K562 (cell line): ENCODE data around the gene DPP9. TPM values are rescaled to one million over a fixed set of nuclear protein-coding genes. Genes with fewer than 3 reads are reported as not detected.

Experiments used
- BRCA1 ChIP-seq, 2 experiments: fragments of 450-650 bp in 1 of 2; sonication (generic) in 1 of 2; formaldehyde crosslinking in 1 of 2; IDR thresholded peaks; 2 replicates each; pipeline versions ENCODE4 v1.5.0 to v1.6.1; 2017 to 2020; ENCODE audit warnings: mild to moderate bottlenecking in 1 of 2, missing genetic modification reagents in 1 of 2
- JUND ChIP-seq, 2 experiments: IDR thresholded peaks; 2 replicates in 1 of 2; 3 replicates in 1 of 2; pipeline ENCODE4 v1.6.1; 2011; ENCODE audit warnings: borderline replicate concordance in 2 of 2, low read depth in 2 of 2, low read length in 2 of 2, improper control_type of control experiment in 1 of 2, missing biosample characterization in 1 of 2, missing genetic modification characterization in 1 of 2, missing genetic modification reagents in 1 of 2
- KAT2B ChIP-seq: IDR thresholded peaks from one replicate; pipeline ENCODE4 v1.6.1; 2012; ENCODE audit warnings: low read depth, mild to moderate bottlenecking, control low read depth, inconsistent platforms, low read length, moderate library complexity
- KLF13 ChIP-seq: fragments of 450-650 bp; IDR thresholded peaks from 2 replicates; pipeline ENCODE4 v1.6.1; 2016; ENCODE audit warnings: missing genetic modification characterization, low read depth, mild to moderate bottlenecking, missing compliant biosample characterization, moderate library complexity, borderline replicate concordance
- RBFOX2 ChIP-seq: fragments of 200-400 bp; formaldehyde crosslinking; IDR thresholded peaks from 2 replicates; pipeline ENCODE4 v1.6.1; 2017; ENCODE audit warnings: low read depth, mild to moderate bottlenecking, low read length, moderate library complexity
- TAF9B ChIP-seq: fragments of 450-650 bp; IDR thresholded peaks from 2 replicates; pipeline ENCODE4 v1.6.1; 2018; ENCODE audit warnings: mild to moderate bottlenecking; ENCODE audit not compliant: partially characterized antibody
- polyA plus RNA-seq, 8 experiments: library from polyadenylated mRNA; depleted of rRNA in 4 of 8; stranded (reverse) in 5 of 8; unstranded in 3 of 8; fragments of >200 nt; fragmentation: Nextera tagmentation in 2 of 8; fragmentation: Illumina TruSeq in 1 of 8; extraction: Ambion mirVana in 2 of 8; extraction: Trizol in 1 of 8; gene quantifications; 2 replicates each; pipeline versions ENCODE4 v1.2.1 to v1.2.3, GENCODE V29; 2011 to 2014; ENCODE audit warnings: inconsistent platforms in 1 of 8, missing spikeins in 1 of 8
- total RNA-seq, 7 experiments: library from RNA; depleted of rRNA in 6 of 7; stranded (reverse); fragments of >200 nt in 6 of 7; fragmentation: Illumina TruSeq in 2 of 7; extraction: Trizol in 2 of 7; gene quantifications; 2 replicates each; pipeline versions ENCODE4 v1.2.1 to v1.2.3, GENCODE V29; 2011 to 2021; ENCODE audit warnings: low replicate concordance in 1 of 7
- TF ChIP-seq, protein P1 (sequence below): fragments of 200-600 bp; sonication (generic); IDR thresholded peaks from one replicate; pipeline ENCODE4 v1.6.1; 2012; ENCODE audit warnings: mild to moderate bottlenecking, low read depth, low read length, inconsistent platforms
- TF ChIP-seq, protein P2 (sequence below), 2 experiments: fragments of 450-650 bp in 1 of 2; sonication (generic) in 1 of 2; formaldehyde crosslinking in 1 of 2; IDR thresholded peaks in 1 of 2; conservative IDR thresholded peaks in 1 of 2; 2 replicates each; pipeline versions ENCODE4 v1.6.1 to v1.8.1; 2016 to 2023; ENCODE audit warnings: mild to moderate bottlenecking in 2 of 2, moderate library complexity in 2 of 2, inconsistent platforms in 1 of 2, missing genetic modification reagents in 1 of 2
- TF ChIP-seq, protein P3 (sequence below): fragments of 450-650 bp; formaldehyde crosslinking; conservative IDR thresholded peaks from 2 replicates; pipeline ENCODE4 v1.4.0; 2022; ENCODE audit warnings: mild to moderate bottlenecking, missing genetic modification characterization

The DPP9 gene
- total and polyA plus RNA-seq, 9 of the 15 experiments (the other 6 are each of a cell fraction or from before 2014, with no cell fraction given): 0.90 to 66.7 (median 24.5) TPM

DNA sequence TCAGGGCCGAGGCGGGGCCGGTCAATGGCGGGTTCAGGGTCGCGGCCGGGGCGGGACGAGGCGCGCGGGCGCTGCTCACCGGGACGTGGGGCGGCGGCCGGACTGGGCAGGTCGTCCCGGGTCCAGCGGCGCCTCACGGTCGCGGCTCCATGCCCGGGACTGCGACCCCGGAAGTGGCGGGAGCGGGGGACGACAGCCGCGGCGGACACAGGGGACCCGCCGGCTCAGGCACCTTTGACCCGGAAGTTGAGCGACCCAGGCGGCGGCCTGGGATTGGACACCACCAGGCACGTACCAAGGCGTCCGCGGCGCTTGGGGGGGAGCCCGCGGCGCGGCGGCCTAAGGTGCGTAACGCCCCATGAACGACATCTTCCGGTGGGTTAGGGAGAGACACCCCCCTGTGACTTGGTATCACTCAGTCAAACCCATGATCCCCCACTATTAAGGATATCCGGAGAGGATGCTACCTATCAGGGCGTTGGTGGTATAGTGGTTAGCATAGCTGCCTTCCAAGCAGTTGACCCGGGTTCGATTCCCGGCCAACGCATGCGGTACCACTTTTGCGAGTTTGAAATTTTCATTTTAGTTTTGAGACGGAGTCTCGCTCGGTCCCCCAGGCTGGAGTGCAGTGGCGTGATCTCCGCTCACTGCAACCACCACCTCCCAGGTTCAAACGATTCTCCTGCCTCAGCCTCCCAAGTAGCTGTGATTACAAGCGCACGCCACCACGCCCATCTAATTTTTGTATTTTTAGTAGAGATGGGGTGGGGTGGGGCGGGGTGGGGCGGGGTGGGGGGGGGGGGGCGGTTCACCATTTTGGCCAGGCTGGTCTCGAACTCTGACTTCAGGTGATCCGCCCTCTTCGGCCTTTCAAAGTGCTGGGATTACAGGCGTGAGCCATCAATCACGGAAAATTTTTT, at the start of gene DPP9 (continued):
- TF ChIP-seq, protein P1, sequence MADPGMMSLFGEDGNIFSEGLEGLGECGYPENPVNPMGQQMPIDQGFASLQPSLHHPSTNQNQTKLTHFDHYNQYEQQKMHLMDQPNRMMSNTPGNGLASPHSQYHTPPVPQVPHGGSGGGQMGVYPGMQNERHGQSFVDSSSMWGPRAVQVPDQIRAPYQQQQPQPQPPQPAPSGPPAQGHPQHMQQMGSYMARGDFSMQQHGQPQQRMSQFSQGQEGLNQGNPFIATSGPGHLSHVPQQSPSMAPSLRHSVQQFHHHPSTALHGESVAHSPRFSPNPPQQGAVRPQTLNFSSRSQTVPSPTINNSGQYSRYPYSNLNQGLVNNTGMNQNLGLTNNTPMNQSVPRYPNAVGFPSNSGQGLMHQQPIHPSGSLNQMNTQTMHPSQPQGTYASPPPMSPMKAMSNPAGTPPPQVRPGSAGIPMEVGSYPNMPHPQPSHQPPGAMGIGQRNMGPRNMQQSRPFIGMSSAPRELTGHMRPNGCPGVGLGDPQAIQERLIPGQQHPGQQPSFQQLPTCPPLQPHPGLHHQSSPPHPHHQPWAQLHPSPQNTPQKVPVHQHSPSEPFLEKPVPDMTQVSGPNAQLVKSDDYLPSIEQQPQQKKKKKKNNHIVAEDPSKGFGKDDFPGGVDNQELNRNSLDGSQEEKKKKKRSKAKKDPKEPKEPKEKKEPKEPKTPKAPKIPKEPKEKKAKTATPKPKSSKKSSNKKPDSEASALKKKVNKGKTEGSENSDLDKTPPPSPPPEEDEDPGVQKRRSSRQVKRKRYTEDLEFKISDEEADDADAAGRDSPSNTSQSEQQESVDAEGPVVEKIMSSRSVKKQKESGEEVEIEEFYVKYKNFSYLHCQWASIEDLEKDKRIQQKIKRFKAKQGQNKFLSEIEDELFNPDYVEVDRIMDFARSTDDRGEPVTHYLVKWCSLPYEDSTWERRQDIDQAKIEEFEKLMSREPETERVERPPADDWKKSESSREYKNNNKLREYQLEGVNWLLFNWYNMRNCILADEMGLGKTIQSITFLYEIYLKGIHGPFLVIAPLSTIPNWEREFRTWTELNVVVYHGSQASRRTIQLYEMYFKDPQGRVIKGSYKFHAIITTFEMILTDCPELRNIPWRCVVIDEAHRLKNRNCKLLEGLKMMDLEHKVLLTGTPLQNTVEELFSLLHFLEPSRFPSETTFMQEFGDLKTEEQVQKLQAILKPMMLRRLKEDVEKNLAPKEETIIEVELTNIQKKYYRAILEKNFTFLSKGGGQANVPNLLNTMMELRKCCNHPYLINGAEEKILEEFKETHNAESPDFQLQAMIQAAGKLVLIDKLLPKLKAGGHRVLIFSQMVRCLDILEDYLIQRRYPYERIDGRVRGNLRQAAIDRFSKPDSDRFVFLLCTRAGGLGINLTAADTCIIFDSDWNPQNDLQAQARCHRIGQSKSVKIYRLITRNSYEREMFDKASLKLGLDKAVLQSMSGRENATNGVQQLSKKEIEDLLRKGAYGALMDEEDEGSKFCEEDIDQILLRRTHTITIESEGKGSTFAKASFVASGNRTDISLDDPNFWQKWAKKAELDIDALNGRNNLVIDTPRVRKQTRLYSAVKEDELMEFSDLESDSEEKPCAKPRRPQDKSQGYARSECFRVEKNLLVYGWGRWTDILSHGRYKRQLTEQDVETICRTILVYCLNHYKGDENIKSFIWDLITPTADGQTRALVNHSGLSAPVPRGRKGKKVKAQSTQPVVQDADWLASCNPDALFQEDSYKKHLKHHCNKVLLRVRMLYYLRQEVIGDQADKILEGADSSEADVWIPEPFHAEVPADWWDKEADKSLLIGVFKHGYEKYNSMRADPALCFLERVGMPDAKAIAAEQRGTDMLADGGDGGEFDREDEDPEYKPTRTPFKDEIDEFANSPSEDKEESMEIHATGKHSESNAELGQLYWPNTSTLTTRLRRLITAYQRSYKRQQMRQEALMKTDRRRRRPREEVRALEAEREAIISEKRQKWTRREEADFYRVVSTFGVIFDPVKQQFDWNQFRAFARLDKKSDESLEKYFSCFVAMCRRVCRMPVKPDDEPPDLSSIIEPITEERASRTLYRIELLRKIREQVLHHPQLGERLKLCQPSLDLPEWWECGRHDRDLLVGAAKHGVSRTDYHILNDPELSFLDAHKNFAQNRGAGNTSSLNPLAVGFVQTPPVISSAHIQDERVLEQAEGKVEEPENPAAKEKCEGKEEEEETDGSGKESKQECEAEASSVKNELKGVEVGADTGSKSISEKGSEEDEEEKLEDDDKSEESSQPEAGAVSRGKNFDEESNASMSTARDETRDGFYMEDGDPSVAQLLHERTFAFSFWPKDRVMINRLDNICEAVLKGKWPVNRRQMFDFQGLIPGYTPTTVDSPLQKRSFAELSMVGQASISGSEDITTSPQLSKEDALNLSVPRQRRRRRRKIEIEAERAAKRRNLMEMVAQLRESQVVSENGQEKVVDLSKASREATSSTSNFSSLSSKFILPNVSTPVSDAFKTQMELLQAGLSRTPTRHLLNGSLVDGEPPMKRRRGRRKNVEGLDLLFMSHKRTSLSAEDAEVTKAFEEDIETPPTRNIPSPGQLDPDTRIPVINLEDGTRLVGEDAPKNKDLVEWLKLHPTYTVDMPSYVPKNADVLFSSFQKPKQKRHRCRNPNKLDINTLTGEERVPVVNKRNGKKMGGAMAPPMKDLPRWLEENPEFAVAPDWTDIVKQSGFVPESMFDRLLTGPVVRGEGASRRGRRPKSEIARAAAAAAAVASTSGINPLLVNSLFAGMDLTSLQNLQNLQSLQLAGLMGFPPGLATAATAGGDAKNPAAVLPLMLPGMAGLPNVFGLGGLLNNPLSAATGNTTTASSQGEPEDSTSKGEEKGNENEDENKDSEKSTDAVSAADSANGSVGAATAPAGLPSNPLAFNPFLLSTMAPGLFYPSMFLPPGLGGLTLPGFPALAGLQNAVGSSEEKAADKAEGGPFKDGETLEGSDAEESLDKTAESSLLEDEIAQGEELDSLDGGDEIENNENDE: no peak
- TF ChIP-seq, protein P2, sequence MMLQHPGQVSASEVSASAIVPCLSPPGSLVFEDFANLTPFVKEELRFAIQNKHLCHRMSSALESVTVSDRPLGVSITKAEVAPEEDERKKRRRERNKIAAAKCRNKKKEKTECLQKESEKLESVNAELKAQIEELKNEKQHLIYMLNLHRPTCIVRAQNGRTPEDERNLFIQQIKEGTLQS (IDR thresholded peaks at IDR 0.05): no peak; the same call in 1 of the 2 replicates
- TF ChIP-seq, protein P2 (CRISPR knock-in tag; conservative IDR thresholded peaks at IDR 0.05): peak; percentile 70; the same call in 1 of the 2 replicates
- TF ChIP-seq BRCA1 (IDR thresholded peaks at IDR 0.05) (no peak), BRCA1 (CRISPR knock-in tag; IDR thresholded peaks at IDR 0.05) (no peak), KAT2B (no peak), TAF9B (peak; percentile 12), KLF13 (tag) (peak; percentile 94), RBFOX2 (peak; percentile 86), JUND (IDR thresholded peaks at IDR 0.05; ENCODE audit: borderline replicate concordance, low read depth, low read length) (peak; percentile 99), JUND (tag; IDR thresholded peaks at IDR 0.05; ENCODE audit: borderline replicate concordance, low read depth, low read length) (peak; percentile 60; the same call in 1 of the 3 replicates)
- TF ChIP-seq, protein P3, sequence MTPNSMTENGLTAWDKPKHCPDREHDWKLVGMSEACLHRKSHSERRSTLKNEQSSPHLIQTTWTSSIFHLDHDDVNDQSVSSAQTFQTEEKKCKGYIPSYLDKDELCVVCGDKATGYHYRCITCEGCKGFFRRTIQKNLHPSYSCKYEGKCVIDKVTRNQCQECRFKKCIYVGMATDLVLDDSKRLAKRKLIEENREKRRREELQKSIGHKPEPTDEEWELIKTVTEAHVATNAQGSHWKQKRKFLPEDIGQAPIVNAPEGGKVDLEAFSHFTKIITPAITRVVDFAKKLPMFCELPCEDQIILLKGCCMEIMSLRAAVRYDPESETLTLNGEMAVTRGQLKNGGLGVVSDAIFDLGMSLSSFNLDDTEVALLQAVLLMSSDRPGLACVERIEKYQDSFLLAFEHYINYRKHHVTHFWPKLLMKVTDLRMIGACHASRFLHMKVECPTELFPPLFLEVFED (CRISPR knock-in tag): peak; percentile 69; the same call in 1 of the 2 replicates
